Ectodermal cell (in vitro differentiated cells): Measurements from ENCODE around the gene DCDC2B.

ENCODE experiments used
- H3K27ac ChIP-seq: 2 replicates; pipeline ENCODE4 v1.7.0; 2013; ENCODE audit warnings: mild to moderate bottlenecking, low read depth, low read length; ENCODE audit not compliant: insufficient read depth, poor library complexity, severe bottlenecking
- H3K27me3 ChIP-seq: 2 replicates; pipeline ENCODE4 v1.7.0; 2013; ENCODE audit warnings: mild to moderate bottlenecking, low read length; ENCODE audit not compliant: insufficient read depth, control insufficient read depth, poor library complexity, severe bottlenecking
- H3K36me3 ChIP-seq: one replicate; pipeline ENCODE4 v1.7.0; 2013; ENCODE audit warnings: low read length; ENCODE audit not compliant: control insufficient read depth, insufficient read depth
- H3K4me1 ChIP-seq: one replicate; pipeline ENCODE4 v1.7.0; 2013; ENCODE audit warnings: low read length; ENCODE audit not compliant: control insufficient read depth, insufficient read depth
- H3K4me3 ChIP-seq: 2 replicates; pipeline ENCODE4 v1.7.0; 2013; ENCODE audit warnings: low read depth, low read length, control low read depth; ENCODE audit not compliant: insufficient read depth
- H3K9me3 ChIP-seq: 2 replicates; pipeline ENCODE4 v1.7.0; 2013; ENCODE audit warnings: mild to moderate bottlenecking, low read length, moderate library complexity; ENCODE audit not compliant: control insufficient read depth
- WGBS, 2 experiments: methylation state at CpG; one replicate each; pipeline ENCODE4 v1.1.7; 2013; ENCODE audit warnings: missing lambda C conversion rate in 2 of 2; 5-methylcytosine and 5-hydroxymethylcytosine counted together

The DCDC2B gene

GRCh38 chr1:32223683-32224082, 14.8 kb downstream of the DCDC2B start:
- Histone ChIP-seq H3K4me3 (no peak overlapping the region), H3K9me3 (no peaks in the 10 kb centered on the region), H3K27ac (no peak overlapping the region), H3K36me3 (peaks cover 10% of the 10 kb centered on the region), H3K4me1 (peaks cover 8% of the 10 kb centered on the region), H3K27me3 (no peaks in the 10 kb centered on the region)
- WGBS, 2 experiments: 88 to 96% methylated on average over 3 of the region's 3 CpGs

- Histone ChIP-seq H3K36me3 (peaks cover 14% of the 10 kb centered on the region), H3K27ac (no peak overlapping the region), H3K4me1 (peaks cover 8% of the 10 kb centered on the region), H3K27me3 (no peaks in the 10 kb centered on the region), H3K9me3 (no peaks in the 10 kb centered on the region), H3K4me3 (no peak overlapping the region)
- WGBS, 2 experiments: 95% methylated on average over 4 of the region's 4 CpGs
These were observed 15.4 kb downstream of the DCDC2B start for GRCh38 chr1:32224285-32224684.

GRCh38 chr1:32228771-32229170, 19.9 kb downstream of the DCDC2B start:
- H3K36me3 ChIP-seq: peaks cover 27% of the 10 kb centered on the region
- no peaks in the 10 kb centered on the region for H3K9me3 ChIP-seq
- no peak overlapping the region for H3K4me3 ChIP-seq
- no peak overlapping the region for H3K27ac ChIP-seq
- H3K27me3 ChIP-seq: no peaks in the 10 kb centered on the region
- WGBS, 2 experiments: 93 to 95% methylated on average over 3 of the region's 3 CpGs
- peaks cover 5% of the 10 kb centered on the region for H3K4me1 ChIP-seq

- H3K36me3 ChIP-seq: peaks cover 36% of the 10 kb centered on the region
- H3K9me3 ChIP-seq: no peaks in the 10 kb centered on the region
- 91 to 92% methylated on average over 5 of the region's 5 CpGs for WGBS, 2 experiments
- no peaks in the 10 kb centered on the region for H3K27me3 ChIP-seq
- peaks cover 5% of the 10 kb centered on the region for H3K4me1 ChIP-seq
- H3K4me3 ChIP-seq: no peak overlapping the region
- no peak overlapping the region for H3K27ac ChIP-seq
These were observed 23.0 kb downstream of the DCDC2B start for GRCh38 chr1:32231843-32232432.

GRCh38 chr1:32232558-32233304, 23.8 kb downstream of the DCDC2B start:
- 81 to 82% methylated on average over 8 of the region's 8 CpGs for WGBS, 2 experiments
- Histone ChIP-seq H3K4me1 (peaks cover 5% of the 10 kb centered on the region), H3K27me3 (no peaks in the 10 kb centered on the region), H3K36me3 (peaks cover 34% of the 10 kb centered on the region), H3K4me3 (no peak overlapping the region), H3K9me3 (no peaks in the 10 kb centered on the region), H3K27ac (no peak overlapping the region)

GRCh38 chr1:32234792-32235191, 25.9 kb downstream of the DCDC2B start:
- WGBS, 2 experiments: 91 to 93% methylated on average over 7 of the region's 7 CpGs
- peaks cover 22% of the 10 kb centered on the region for H3K36me3 ChIP-seq
- H3K27ac ChIP-seq: no peak overlapping the region
- no peak overlapping the region for H3K4me3 ChIP-seq
- H3K27me3 ChIP-seq: no peaks in the 10 kb centered on the region
- H3K9me3 ChIP-seq: no peaks in the 10 kb centered on the region
- H3K4me1 ChIP-seq: peaks cover 5% of the 10 kb centered on the region

GRCh38 chr1:32239337-32239736, 30.4 kb downstream of the DCDC2B start:
- Histone ChIP-seq H3K9me3 (no peaks in the 10 kb centered on the region), H3K36me3 (peaks cover 6% of the 10 kb centered on the region), H3K27me3 (no peaks in the 10 kb centered on the region), H3K27ac (peak overlapping the region; percentile 61), H3K4me3 (peak overlapping the region; percentile 82), H3K4me1 (peaks cover 11% of the 10 kb centered on the region)
- 20 to 29% methylated on average over 4 of the region's 4 CpGs for WGBS, 2 experiments

- Histone ChIP-seq H3K9me3 (no peaks in the 10 kb centered on the region), H3K4me3 (peak overlapping the region; percentile 82), H3K4me1 (peaks cover 11% of the 10 kb centered on the region), H3K27ac (peak overlapping the region; percentile 61), H3K27me3 (no peaks in the 10 kb centered on the region), H3K36me3 (peaks cover 2% of the 10 kb centered on the region)
- 3% methylated on average over 20 of the region's 20 CpGs for WGBS, 2 experiments
These were observed 30.9 kb downstream of the DCDC2B start for GRCh38 chr1:32239790-32240139.

- 0 to 1% methylated on average over 62 of the region's 62 CpGs for WGBS, 2 experiments
These were observed 31.5 kb downstream of the DCDC2B start for GRCh38 chr1:32240140-32240951.

More at GRCh38 chr1:32240140-32240951, 31.5 kb downstream of the DCDC2B start:
- H3K4me3 ChIP-seq: peak overlapping the region; percentile 82
- peak overlapping the region; percentile 61 for H3K27ac ChIP-seq
- peaks cover 11% of the 10 kb centered on the region for H3K4me1 ChIP-seq
- no peaks in the 10 kb centered on the region for H3K27me3 ChIP-seq
- no peaks in the 10 kb centered on the region for H3K36me3 ChIP-seq
- no peaks in the 10 kb centered on the region for H3K9me3 ChIP-seq
